H9 (cell line): ENCODE measurements around the gene ZER1. TPM values are rescaled to one million over a fixed set of nuclear protein-coding genes. Genes with fewer than 3 reads are reported as not detected.

Source experiments
- DNase-seq: peaks from one replicate; pipeline ENCODE4 v3.0.0-alpha.2; 2017
- H2AFZ ChIP-seq: one replicate; pipeline ENCODE4 v1.6.1; 2013; ENCODE audit warnings: mild to moderate bottlenecking, low read length, control low read depth, moderate library complexity
- H2AK5ac ChIP-seq: 2 replicates; pipeline ENCODE4 v1.6.1; 2013; ENCODE audit warnings: low read length, control low read depth, mixed read lengths; ENCODE audit not compliant: insufficient read length
- H2BK120ac ChIP-seq: one replicate; pipeline ENCODE4 v1.6.1; 2013; ENCODE audit warnings: low read depth, mild to moderate bottlenecking, low read length, control low read depth, inconsistent platforms; ENCODE audit not compliant: poor library complexity, severe bottlenecking
- H2BK12ac ChIP-seq: 2 replicates; pipeline ENCODE4 v1.6.1; 2013; ENCODE audit warnings: low read length, control low read depth, mixed read lengths, low read depth; ENCODE audit not compliant: insufficient read length
- H2BK15ac ChIP-seq: 2 replicates; pipeline ENCODE4 v1.6.1; 2013; ENCODE audit warnings: low read depth, low read length, control low read depth
- H2BK20ac ChIP-seq: one replicate; pipeline ENCODE4 v1.6.1; 2013; ENCODE audit warnings: low read depth, mild to moderate bottlenecking, low read length, control low read depth, inconsistent platforms; ENCODE audit not compliant: poor library complexity, severe bottlenecking
- H2BK5ac ChIP-seq: 2 replicates; pipeline ENCODE4 v1.6.1; 2013; ENCODE audit warnings: low read length, control low read depth, mixed read lengths; ENCODE audit not compliant: insufficient read length
- H3K14ac ChIP-seq: 2 replicates; pipeline ENCODE4 v1.6.1; 2013; ENCODE audit warnings: low read length, control low read depth; ENCODE audit not compliant: insufficient read depth
- H3K18ac ChIP-seq: 2 replicates; pipeline ENCODE4 v1.6.1; 2013; ENCODE audit warnings: low read depth, mild to moderate bottlenecking, mixed read lengths, low read length, control low read depth; ENCODE audit not compliant: insufficient read length
- H3K23ac ChIP-seq: 2 replicates; pipeline ENCODE4 v1.6.1; 2013; ENCODE audit warnings: low read length, control low read depth, mixed read lengths, low read depth; ENCODE audit not compliant: insufficient read length
- H3K23me2 ChIP-seq: 2 replicates; pipeline ENCODE4 v1.6.1; 2013; ENCODE audit warnings: low read depth, mild to moderate bottlenecking, mixed read lengths, low read length, control low read depth; ENCODE audit not compliant: insufficient read length, poor library complexity, severe bottlenecking
- H3K27ac ChIP-seq: 2 replicates; pipeline ENCODE4 v1.5.1; 2013; ENCODE audit warnings: low read length, control low read depth, mixed read lengths, low read depth; ENCODE audit not compliant: insufficient read length
- H3K27me3 ChIP-seq: 2 replicates; pipeline ENCODE4 v1.6.1; 2013; ENCODE audit warnings: low read length, control low read depth, inconsistent platforms; ENCODE audit not compliant: insufficient read depth
- H3K4ac ChIP-seq: 2 replicates; pipeline ENCODE4 v1.6.1; 2013; ENCODE audit warnings: low read depth, mild to moderate bottlenecking, control low read depth, inconsistent platforms, low read length, moderate library complexity
- H3K4me1 ChIP-seq: 2 replicates; pipeline ENCODE4 v1.6.1; 2013; ENCODE audit warnings: low read length, control low read depth, inconsistent platforms; ENCODE audit not compliant: insufficient read depth
- H3K4me2 ChIP-seq: 2 replicates; pipeline ENCODE4 v1.6.1; 2013; ENCODE audit warnings: low read length, control low read depth, mixed read lengths; ENCODE audit not compliant: insufficient read length, insufficient read depth
- H3K56ac ChIP-seq: 2 replicates; pipeline ENCODE4 v1.6.1; 2013; ENCODE audit warnings: low read depth, mild to moderate bottlenecking, mixed read lengths, low read length, control low read depth; ENCODE audit not compliant: insufficient read length
- H3K79me1 ChIP-seq: 2 replicates; pipeline ENCODE4 v1.6.1; 2013; ENCODE audit warnings: low read depth, mild to moderate bottlenecking, moderate library complexity, low read length, control low read depth, inconsistent platforms; ENCODE audit not compliant: insufficient read depth, poor library complexity, severe bottlenecking
- H3K79me2 ChIP-seq: 2 replicates; pipeline ENCODE4 v1.6.1; 2013; ENCODE audit warnings: low read length, control low read depth, inconsistent platforms; ENCODE audit not compliant: insufficient read depth
- H3K9ac ChIP-seq: 2 replicates; pipeline ENCODE4 v1.6.1; 2013; ENCODE audit warnings: low read length, control low read depth, mixed read lengths; ENCODE audit not compliant: insufficient read length; ENCODE audit errors: extremely low read depth
- H3K9me3 ChIP-seq: one replicate; pipeline ENCODE4 v1.6.1; 2013; ENCODE audit warnings: low read depth, low read length, inconsistent platforms; ENCODE audit not compliant: control insufficient read depth
- H3T11ph ChIP-seq: one replicate; pipeline ENCODE4 v1.6.1; 2013; ENCODE audit warnings: mild to moderate bottlenecking, low read length, control low read depth, inconsistent platforms
- H4K20me1 ChIP-seq: one replicate; pipeline ENCODE4 v1.6.1; 2013; ENCODE audit not compliant: control insufficient read depth, insufficient read length, insufficient read depth
- H4K5ac ChIP-seq: 2 replicates; pipeline ENCODE4 v1.6.1; 2013; ENCODE audit warnings: low read depth, mild to moderate bottlenecking, mixed read lengths, low read length, control low read depth; ENCODE audit not compliant: insufficient read length
- H4K8ac ChIP-seq: replicated peaks from 2 replicates; pipeline ENCODE4 v1.6.1; 2013; ENCODE audit warnings: low read length, control low read depth, mixed read lengths, low read depth; ENCODE audit not compliant: insufficient read length
- H4K91ac ChIP-seq: 2 replicates; pipeline ENCODE4 v1.6.1; 2013; ENCODE audit warnings: low read depth, mild to moderate bottlenecking, moderate library complexity, mixed read lengths, low read length, control low read depth; ENCODE audit not compliant: insufficient read length
- H3K27ac Mint-ChIP-seq, 3 experiments: 2 replicates in 2 of 3; 3 replicates in 1 of 3; pipeline ENCODE4 v1.8.0; 2020 to 2021; ENCODE audit warnings: mixed read lengths in 3 of 3, mild to moderate bottlenecking in 1 of 3, moderate library complexity in 1 of 3
- H3K27me3 Mint-ChIP-seq: 2 replicates; pipeline ENCODE4 v1.8.0; 2021; ENCODE audit warnings: low read depth, mild to moderate bottlenecking, moderate library complexity, mixed read lengths
- H3K36me3 Mint-ChIP-seq, 3 experiments: 2 replicates in 2 of 3; 3 replicates in 1 of 3; pipeline ENCODE4 v1.8.0; 2020 to 2021; ENCODE audit warnings: low read depth in 3 of 3, mixed read lengths in 3 of 3; ENCODE audit not compliant: insufficient read depth in 1 of 3
- H3K4me1 Mint-ChIP-seq, 2 experiments: 2 replicates each; pipeline ENCODE4 v1.8.0; 2020; ENCODE audit warnings: mixed read lengths in 2 of 2
- H3K4me3 Mint-ChIP-seq, 2 experiments: 2 replicates in 1 of 2; 3 replicates in 1 of 2; pipeline ENCODE4 v1.8.0; 2020 to 2021; ENCODE audit warnings: mild to moderate bottlenecking in 2 of 2, mixed read lengths in 2 of 2, moderate library complexity in 1 of 2
- H3K9me3 Mint-ChIP-seq, 2 experiments: 2 replicates in 1 of 2; 3 replicates in 1 of 2; pipeline ENCODE4 v1.8.0; 2020; ENCODE audit warnings: mild to moderate bottlenecking in 2 of 2, mixed read lengths in 2 of 2, moderate library complexity in 1 of 2
- CTCF ChIP-seq: fragments of 200-600 bp; sonication (generic); conservative IDR thresholded peaks from 3 replicates; pipeline ENCODE4 v1.8.0; 2021; ENCODE audit warnings: antibody characterized with exemption, mild to moderate bottlenecking
- WGBS: extraction: QIAGEN DNeasy Blood & Tissue Kit; methylation state at CpG from one replicate; pipeline ENCODE4 v1.1.7; 2013; ENCODE audit warnings: missing lambda C conversion rate, low lambda C conversion rate, mixed read lengths; ENCODE audit not compliant: insufficient read length; ENCODE audit errors: extremely low coverage; 5-methylcytosine and 5-hydroxymethylcytosine counted together
- total RNA-seq: library from RNA; stranded (reverse); gene quantifications from 2 replicates; pipeline ENCODE4 v1.2.1, GENCODE V29; 2021

ZER1 gene
- total RNA-seq, 1 experiment from 2014 or later: 24.2 TPM

- no peak overlapping the region for H2BK5ac ChIP-seq
- no peaks in the 10 kb centered on the region; the same call in none of the 2 replicates for H3K27me3 Mint-ChIP-seq
- H4K5ac ChIP-seq: no peak overlapping the region
- no peaks in the 10 kb centered on the region for H4K20me1 ChIP-seq
- H3K27me3 ChIP-seq: no peaks in the 10 kb centered on the region
- no peak overlapping the region for H4K8ac ChIP-seq
- H3K4me2 ChIP-seq: no peak overlapping the region
- no peak overlapping the region for H2BK20ac ChIP-seq
- H3K4me1 Mint-ChIP-seq: peaks cover 16 to 21% of the 10 kb centered on the region in 2 experiments
- H2BK120ac ChIP-seq: no peak overlapping the region
- no peak overlapping the region for H2AFZ ChIP-seq
- H2BK12ac ChIP-seq: no peak overlapping the region
- WGBS: no CpG with 5 or more reads among the region's 5 CpGs
- no peak overlapping the region for H2AK5ac ChIP-seq
- H3K4me1 ChIP-seq: no peaks in the 10 kb centered on the region; the same call in 1 of the 2 replicates
- H3K9me3 ChIP-seq: no peaks in the 10 kb centered on the region
- no peak overlapping the region for H3K9ac ChIP-seq
- no peak overlapping the region for H2BK15ac ChIP-seq
- no peaks in the 10 kb centered on the region for H3K79me2 ChIP-seq
- H3K23me2 ChIP-seq: peaks cover 4% of the 10 kb centered on the region
- no peak overlapping the region for H3T11ph ChIP-seq
- peaks cover 0 to 7% (median 2%) of the 10 kb centered on the region in 3 experiments; a peak in 1 of 7 replicates for H3K36me3 Mint-ChIP-seq
- no peaks in the 10 kb centered on the region; a peak in 1 of 5 replicates for H3K9me3 Mint-ChIP-seq
- H3K79me1 ChIP-seq: no peaks in the 10 kb centered on the region
- no peak overlapping the region for H3K56ac ChIP-seq
- H3K27ac ChIP-seq: no peak overlapping the region
- H3K23ac ChIP-seq: no peak overlapping the region
- peak overlapping the region in 2 of 3 experiments; percentile 75 to 90; a peak in 4 of 7 replicates for H3K27ac Mint-ChIP-seq
- H3K4ac ChIP-seq: no peak overlapping the region
- H4K91ac ChIP-seq: no peak overlapping the region
- TF ChIP-seq CTCF: no peak
- H3K4me3 Mint-ChIP-seq: no peak overlapping the region
- no peak for DNase-seq
- no peak overlapping the region; the same call in 1 of the 2 replicates for H3K14ac ChIP-seq
- no peak overlapping the region for H3K18ac ChIP-seq
Observed at GRCh38 chr9:128727640-128728248, 44.0 kb downstream of the ZER1 start.
